Stimulated activated CD4-positive, alpha-beta T cell treated with anti-CD3 and anti-CD28 coated beads, Interleukin-1b, Interleukin-23, amount 100 ng/mL, for 4 hours (primary cell): ENCODE data around the gene PDZD7.

ENCODE experiments used
- DNase-seq, 2 donors: peaks; one replicate each; pipeline ENCODE4 v3.0.0-alpha.2; 2020; ENCODE audit warnings: low read depth in 2 of 2

PDZD7 gene

DNA sequence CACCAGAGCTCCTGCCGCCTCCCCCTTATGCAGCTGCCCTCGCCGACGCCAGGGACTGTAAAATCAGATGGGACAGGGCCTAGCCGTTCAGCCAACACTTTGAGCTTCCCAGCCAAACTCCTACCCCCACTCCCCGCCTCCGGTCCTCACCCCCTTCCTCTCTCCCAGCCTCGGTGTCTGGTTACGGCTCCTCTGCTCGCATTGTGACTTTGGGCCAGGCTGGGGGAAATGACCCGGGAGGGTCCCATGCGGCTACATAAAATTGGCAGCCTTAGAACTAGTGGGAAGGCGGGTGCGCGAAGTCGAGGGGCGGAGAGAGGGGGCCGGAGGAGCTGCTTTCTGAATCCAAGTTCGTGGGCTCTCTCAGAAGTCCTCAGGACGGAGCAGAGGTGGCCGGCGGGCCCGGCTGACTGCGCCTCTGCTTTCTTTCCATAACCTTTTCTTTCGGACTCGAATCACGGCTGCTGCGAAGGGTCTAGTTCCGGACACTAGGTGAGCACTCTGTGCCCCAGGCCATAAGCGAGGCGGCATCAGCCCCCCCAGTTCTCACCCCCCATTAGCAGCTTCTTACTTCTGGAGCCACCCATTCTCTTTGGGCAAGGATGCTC, 30.8 kb upstream of the PDZD7 start, which contains the start of gene KAZALD1:
TSS of gene KAZALD1 (plus strand) at position 366 of the 608 bp plus-strand sequence. CDS start 604 bp downstream, outside the sequence.
- DNase-seq: no peak

DNA sequence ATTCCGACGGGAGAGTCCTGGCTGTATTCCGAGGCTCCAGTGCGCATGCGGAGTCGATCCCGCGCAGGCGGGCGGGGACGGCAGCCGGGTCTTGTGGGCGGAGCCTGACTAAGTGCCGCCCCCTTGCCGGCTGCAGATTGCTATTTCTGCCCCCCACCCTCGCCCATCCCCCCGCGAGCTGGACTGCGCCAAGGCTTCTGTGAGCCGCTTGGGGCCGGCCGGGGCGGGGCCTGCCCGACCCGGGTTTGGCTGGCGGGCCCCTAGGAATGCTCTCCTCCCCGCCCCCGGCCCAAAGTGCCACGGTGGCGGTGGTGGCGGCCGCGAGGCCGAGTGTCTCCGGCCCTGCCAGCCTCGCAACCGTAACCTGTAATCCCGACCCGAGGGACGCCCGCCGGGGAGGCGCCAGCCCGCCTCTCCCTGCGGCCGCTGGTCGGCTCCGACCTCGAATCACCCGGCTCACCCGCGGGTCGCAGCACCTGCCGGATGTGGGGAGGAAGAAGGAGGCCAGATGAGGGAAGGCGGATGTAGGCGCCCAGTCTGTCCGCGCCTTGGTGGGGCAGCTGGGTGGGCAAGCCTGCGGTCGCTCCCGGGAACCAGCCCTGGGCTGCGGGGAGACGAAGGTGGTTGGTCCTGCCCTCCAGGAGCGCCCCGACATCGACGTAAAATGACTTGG, 30.2 kb upstream of the PDZD7 start:
- peak; percentile 85 to 92 for DNase-seq

- peak; percentile 89 to 93 for DNase-seq
Measured at GRCh38 chr10:101060036-101060950, 29.4 kb upstream of the PDZD7 start.

- no peak for DNase-seq
Measured at GRCh38 chr10:101056365-101057151, 25.6 kb upstream of the PDZD7 start.

- no peak for DNase-seq
Measured at GRCh38 chr10:101055411-101055810, 24.5 kb upstream of the PDZD7 start.

DNA sequence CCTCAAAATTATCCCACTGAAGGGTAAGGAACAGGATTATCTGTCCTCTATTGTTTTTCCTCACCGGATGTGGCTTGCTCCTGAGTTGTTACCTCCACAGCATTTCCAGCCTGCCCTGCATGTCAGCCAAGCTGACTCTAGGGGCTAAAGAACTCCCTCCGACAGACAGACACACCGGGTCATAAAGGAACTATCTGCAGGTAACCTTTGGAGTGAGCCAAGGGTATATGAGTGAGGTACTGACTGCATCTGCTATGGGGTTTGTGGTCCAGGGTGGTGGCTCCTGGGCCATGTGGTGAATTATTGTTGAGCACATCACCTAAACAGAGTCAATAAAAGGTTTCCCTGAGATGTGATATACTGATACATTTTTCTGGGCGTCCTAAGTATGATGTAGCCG, 23.9 kb upstream of the PDZD7 start:
- DNase-seq: no peak

DNA sequence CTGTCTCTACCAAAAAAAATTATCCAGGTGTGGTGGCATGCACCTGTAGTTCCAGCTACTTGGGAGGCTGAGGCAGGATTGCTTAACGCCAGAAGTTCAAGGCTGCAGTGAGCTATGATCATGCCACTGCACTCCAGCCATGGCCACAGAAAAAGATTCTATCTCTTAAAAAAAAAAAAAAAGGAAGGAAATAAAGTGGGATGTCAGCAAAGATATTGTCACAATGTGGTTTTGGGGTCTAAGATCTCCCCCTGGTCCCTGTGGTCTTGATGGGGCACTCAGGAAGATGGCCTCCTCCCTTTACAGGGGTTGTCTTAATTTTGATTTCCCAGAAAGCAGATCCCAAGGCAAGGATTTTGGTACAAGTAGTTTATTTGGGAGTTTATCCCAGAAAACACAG, 23.4 kb upstream of the PDZD7 start:
- DNase-seq: no peak

GRCh38 chr10:101053516-101053915, 22.6 kb upstream of the PDZD7 start:
- no peak for DNase-seq

- no peak for DNase-seq
Measured at GRCh38 chr10:101052285-101052684, 21.4 kb upstream of the PDZD7 start.

- DNase-seq: peak; percentile 72 to 73
Measured at GRCh38 chr10:101050208-101051069, 19.5 kb upstream of the PDZD7 start.

GRCh38 chr10:101047961-101048892, 17.3 kb upstream of the PDZD7 start:
- DNase-seq: no peak

DNA sequence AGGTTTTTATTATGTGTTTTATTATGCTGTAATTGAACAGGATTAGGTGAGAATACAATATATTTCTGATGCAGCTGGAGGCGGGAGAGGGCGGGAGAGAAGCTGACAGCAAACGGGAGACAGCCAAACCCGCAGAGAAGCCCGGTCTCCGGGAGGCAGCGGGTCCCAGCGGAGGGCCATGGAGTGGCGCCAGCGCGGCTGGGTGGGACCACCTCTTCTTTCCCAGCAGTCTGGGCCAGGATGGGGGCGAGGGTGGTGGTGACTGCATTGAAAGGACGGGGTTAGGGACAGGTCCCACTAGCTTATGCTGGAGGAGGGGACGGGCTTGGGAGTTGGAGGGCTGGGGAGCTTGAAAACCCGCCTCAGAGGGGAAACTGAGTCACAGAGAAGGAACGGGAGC, 16.3 kb upstream of the PDZD7 start:
- DNase-seq: no peak

- DNase-seq: no peak
Measured at GRCh38 chr10:101046332-101047238, 15.7 kb upstream of the PDZD7 start.

DNA sequence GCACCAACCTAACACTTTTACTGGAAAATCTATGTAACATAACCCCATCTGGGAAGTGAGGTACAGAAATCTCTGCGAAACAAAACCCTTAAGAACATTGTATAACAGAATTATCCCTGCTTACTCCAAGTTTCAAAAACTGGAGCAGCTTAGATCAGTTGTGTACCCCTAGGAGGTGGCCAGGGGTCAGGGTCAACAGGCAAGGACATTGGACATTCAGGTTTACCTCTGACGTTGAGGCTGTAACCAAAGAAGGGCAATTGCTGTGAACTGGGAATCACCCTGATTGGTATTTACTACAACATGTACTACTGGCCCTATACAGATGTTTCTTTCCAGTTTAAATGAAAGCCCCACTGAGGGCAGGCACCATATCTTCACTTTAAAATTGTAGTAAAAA, 13.2 kb upstream of the PDZD7 start:
- DNase-seq: no peak

DNA sequence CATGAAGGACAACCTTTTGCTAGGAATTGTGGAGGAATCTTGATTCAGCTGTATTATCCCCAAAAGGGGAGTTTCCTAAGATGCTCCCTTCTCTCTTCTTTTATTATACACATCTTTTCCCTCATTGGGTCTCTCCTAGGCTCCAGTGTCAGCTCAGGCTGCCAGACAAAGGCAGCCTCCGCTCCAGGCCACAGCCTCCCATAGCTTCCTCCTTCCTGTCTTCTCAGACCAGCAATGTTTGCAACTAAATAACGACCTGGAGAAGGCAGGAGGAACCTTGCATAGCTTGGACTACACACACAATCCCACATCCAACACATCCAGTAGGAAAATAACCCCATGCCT, 12.4 kb upstream of the PDZD7 start:
- DNase-seq: no peak

GRCh38 chr10:101042667-101043362, 11.9 kb upstream of the PDZD7 start:
- peak; percentile 70 to 83 for DNase-seq

DNA sequence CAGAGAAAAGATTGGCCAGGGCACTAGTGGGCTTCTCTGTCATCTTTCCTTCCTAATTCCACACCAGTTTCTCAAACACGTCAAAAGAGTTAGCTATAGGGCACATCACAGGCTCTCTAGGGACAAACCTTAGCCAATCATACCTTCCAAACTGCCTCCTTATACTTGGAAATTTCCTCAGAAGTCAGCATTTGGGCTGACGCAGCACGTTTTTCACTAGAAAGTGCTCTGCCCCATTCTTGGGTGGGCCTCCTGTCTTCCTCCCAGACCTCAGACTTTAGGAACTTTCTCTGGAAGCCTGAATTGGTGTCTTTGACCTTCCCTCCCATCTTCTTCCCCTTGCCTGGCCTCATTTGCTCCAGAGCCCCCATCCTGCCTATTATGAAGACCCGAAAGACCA, 11.2 kb upstream of the PDZD7 start:
- DNase-seq: no peak

DNA sequence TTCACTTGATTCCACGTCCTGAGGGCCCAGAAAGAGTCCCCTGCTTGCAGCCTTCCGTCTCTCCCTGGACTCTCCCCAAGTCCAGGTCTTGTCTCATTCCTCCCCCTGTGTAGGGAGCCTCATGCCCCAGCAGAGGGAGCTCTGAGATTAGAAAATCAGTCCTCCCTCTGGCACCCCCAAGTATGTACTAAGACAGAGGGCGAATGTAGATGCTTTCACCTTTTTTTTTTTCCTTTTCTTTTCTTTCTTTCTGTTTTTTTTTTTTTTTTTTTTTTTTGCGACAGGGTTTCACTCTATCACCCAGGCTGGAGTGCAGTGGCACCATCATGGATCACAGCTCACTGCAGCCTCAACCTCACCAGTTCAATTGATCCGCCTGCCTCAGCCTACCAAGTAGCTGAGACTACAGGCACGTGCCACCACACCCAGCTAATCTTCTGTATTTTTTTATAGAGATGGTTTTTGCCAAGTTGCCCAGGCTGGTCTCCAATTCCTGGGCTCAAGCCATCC, 10.4 kb upstream of the PDZD7 start:
- peak; percentile 50 to 66 for DNase-seq
